Muscle of leg (tissue), 11 donors: ENCODE data around the gene CDH4. TPM values are rescaled to one million over a fixed set of nuclear protein-coding genes. Genes with fewer than 3 reads are reported as not detected.

ENCODE experiments used
- DNase-seq: peaks from one replicate; pipeline ENCODE4 v3.0.0; 2013
- H3K27ac ChIP-seq: one replicate; pipeline ENCODE4 v1.5.1; 2013; ENCODE audit warnings: mild to moderate bottlenecking, low read length, control low read depth
- H3K27me3 ChIP-seq: one replicate; pipeline ENCODE4 v1.6.1; 2013; ENCODE audit warnings: low read length; ENCODE audit not compliant: control insufficient read depth, insufficient read depth
- H3K36me3 ChIP-seq: one replicate; pipeline ENCODE4 v1.6.1; 2013; ENCODE audit warnings: low read length; ENCODE audit not compliant: control insufficient read depth, insufficient read depth
- H3K4me1 ChIP-seq: one replicate; pipeline ENCODE4 v1.6.1; 2013; ENCODE audit warnings: low read length; ENCODE audit not compliant: control insufficient read depth, insufficient read depth
- H3K4me3 ChIP-seq: one replicate; pipeline ENCODE4 v1.5.1; 2013; ENCODE audit warnings: low read length, control low read depth
- H3K9me3 ChIP-seq: replicated peaks from 2 replicates; pipeline ENCODE4 v1.6.1; 2013; ENCODE audit warnings: low read depth, low read length; ENCODE audit not compliant: control insufficient read depth
- WGBS: methylation state at CpG from one replicate; pipeline ENCODE4 v1.1.5; 2013; ENCODE audit warnings: missing lambda C conversion rate; ENCODE audit not compliant: insufficient coverage; 5-methylcytosine and 5-hydroxymethylcytosine counted together
- polyA plus RNA-seq, 8 donors: library from polyadenylated mRNA; unstranded; fragments of 120-200 nt; gene quantifications; one replicate each; pipeline versions ENCODE4 v1.2.1 to v1.2.3, GENCODE V29; 2013; ENCODE audit warnings: inconsistent platforms in 1 of 8, low replicate concordance in 1 of 8; ENCODE audit not compliant: insufficient read length in 8 of 8, insufficient read depth in 1 of 8
- total RNA-seq: library from RNA; stranded (reverse); fragments of 120-200 nt; gene quantifications from one replicate; pipeline ENCODE4 v1.2.4, GENCODE V29; 2013

The CDH4 gene
- total and polyA plus RNA-seq, 9 donors: 0.66 to 1.4 (median 1.2) TPM

DNA sequence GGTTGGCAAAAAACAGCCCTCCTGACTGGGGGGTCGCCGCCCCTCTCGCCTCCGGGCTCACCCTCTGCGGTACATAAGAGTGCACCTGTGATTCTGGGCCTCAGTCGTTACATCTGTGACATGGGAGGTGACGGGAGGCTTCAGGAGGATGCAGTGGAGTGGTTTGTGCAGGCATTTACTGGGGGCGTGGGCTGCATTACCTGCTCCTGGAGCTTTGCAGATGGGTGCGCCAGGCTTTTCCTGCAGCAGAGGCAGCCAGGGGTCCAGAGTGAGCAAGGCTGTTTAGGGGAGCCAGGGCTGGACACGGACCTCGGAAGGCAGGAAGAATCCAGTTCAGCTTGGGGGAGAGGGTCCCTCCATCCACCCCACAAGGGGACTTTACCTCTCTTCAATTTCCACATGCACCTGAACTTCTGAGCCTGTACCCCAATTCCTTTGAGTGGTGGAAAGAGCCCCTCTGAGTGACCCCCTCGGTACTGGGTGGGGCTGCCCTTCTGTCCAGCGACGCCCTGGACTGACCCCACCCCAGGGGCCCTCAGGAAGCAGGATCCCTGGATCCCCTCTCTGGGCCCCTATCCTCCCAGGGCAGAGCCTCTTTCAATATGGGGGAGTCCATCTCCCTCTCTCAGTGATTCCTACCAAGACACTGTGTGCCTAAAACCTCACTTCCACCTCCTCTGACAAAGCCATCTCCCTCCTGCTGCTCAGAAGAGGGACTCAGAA, 679.6 kb downstream of the CDH4 start:
- no peak for DNase-seq
- Histone ChIP-seq H3K9me3 (no peaks in the 10 kb centered on the region), H3K27me3 (no peaks in the 10 kb centered on the region), H3K36me3 (no peaks in the 10 kb centered on the region), H3K4me3 (no peak overlapping the region), H3K4me1 (no peaks in the 10 kb centered on the region), H3K27ac (no peak overlapping the region)
- WGBS: 86% methylated on average over 12 of the region's 14 CpGs

DNA sequence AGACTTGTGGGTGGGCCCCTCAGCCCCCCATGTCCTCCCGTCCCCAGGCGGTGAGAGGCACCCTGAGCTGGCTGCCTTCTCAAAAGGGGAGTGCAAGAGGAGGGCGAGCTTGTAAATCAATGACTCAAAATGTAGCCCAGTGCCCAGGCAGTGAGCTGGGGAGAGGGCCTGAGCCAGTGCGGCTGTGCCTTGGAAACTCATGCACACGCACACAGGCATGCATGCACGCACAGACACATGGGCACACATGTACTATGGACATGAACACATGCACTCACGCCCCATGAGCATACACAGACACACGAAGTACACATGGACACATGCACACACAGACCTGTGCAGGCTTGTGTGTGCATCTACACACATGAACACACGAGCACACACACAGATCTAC, 680.1 kb downstream of the CDH4 start:
- DNase-seq: no peak
- Histone ChIP-seq H3K27ac (no peak overlapping the region), H3K4me1 (no peaks in the 10 kb centered on the region), H3K4me3 (no peak overlapping the region), H3K9me3 (no peaks in the 10 kb centered on the region), H3K27me3 (no peaks in the 10 kb centered on the region), H3K36me3 (no peaks in the 10 kb centered on the region)
- WGBS: 81% methylated on average over 9 of the region's 9 CpGs

DNA sequence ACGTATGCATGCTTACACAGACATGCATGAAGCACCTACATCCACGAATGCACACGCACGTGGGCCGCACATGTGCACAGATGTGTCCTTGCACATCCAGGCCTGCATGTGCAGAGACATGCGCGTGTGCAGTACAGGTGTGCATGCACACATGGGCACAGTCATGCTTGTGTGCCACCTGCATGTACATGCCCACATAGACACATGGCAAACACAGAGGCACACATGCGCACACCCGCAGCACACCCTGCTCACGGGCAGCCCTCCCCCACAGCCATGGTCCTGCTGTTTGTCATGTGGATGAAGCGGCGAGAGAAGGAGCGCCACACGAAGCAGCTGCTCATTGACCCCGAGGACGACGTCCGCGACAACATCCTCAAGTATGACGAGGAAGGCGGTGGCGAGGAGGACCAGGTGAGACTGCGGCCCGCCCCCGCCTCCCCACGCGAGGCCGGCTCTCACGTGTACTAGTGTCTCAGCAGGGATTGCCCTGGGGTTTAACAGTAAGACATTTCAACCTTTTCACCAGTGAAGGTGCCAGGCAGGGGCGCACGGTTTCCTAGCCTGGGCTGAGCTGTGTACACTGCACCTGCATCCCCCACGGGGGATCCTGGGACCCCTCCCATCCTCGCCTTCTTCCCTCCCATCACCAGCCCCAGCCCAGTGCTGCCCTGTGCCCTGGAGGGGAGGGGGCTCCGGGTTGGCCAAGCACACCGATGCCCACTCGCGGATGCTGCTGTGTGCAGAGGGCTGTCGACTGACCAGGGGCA, 680.8 kb downstream of the CDH4 start:
- Histone ChIP-seq H3K36me3 (no peaks in the 10 kb centered on the region), H3K9me3 (no peaks in the 10 kb centered on the region), H3K4me3 (no peak overlapping the region), H3K27me3 (no peaks in the 10 kb centered on the region), H3K27ac (no peak overlapping the region), H3K4me1 (no peaks in the 10 kb centered on the region)
- 85% methylated on average over 30 of the region's 38 CpGs for WGBS
- no peak for DNase-seq

DNA sequence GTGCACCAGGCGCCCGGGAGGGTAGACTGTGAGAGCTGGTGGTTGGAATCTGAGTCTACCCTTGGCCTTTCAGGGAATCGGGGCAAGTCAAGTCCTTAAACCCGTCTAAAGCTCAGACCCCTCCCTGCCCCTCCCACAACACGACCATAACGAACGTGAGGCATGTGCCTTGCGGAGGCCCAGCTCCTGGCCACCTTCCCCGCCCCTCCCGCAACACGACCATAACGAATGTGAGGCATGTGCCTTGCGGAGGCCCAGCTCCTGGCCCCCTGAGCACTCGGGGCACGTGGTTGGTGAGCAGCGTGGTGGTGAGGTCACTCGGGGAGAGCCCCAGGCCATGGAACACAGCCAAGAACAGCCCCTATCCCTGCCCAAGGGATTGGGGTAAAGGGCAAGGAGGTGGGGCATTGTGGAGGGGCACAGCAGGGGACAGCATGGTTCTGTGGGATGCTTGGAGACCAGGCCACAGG, 681.5 kb downstream of the CDH4 start:
- Histone ChIP-seq H3K4me1 (no peaks in the 10 kb centered on the region), H3K9me3 (no peaks in the 10 kb centered on the region), H3K4me3 (no peak overlapping the region), H3K27me3 (no peaks in the 10 kb centered on the region), H3K36me3 (no peaks in the 10 kb centered on the region), H3K27ac (no peak overlapping the region)
- no peak for DNase-seq
- 44% methylated on average over 14 of the region's 17 CpGs for WGBS

DNA sequence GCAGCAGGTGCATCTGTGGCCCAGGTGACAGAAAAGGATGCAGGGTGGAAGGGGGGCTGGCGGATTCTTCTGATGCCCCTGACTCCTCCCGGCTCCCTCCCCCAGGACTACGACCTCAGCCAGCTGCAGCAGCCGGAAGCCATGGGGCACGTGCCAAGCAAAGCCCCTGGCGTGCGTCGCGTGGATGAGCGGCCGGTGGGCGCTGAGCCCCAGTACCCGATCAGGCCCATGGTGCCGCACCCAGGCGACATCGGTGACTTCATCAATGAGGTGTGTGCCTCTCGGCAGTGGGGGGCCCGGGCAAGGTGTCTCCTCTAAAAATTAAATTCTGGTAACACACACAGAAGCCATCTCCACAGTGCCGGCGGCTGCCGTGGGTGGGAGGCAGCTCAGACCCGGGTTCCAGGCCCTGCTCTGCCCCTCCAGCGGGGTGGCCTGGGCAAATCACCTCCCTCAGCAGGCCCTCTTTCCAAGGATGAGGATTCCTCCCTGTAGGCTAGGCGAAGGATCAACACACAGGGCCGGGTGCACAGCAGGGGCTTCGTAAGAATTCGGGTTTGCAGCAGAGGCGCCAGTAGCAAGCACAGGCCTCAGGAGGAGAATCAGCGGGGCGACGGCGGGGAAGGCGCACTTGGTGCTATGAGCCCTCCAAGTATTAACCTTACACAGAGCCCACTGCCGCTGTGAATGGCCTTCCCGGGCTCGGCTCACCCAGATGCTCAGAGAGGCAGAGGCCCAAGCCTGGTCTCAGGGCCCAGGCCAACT, 682.1 kb downstream of the CDH4 start:
- H3K36me3 ChIP-seq: no peaks in the 10 kb centered on the region
- no peak overlapping the region for H3K27ac ChIP-seq
- no peak for DNase-seq
- H3K27me3 ChIP-seq: no peaks in the 10 kb centered on the region
- H3K4me1 ChIP-seq: no peaks in the 10 kb centered on the region
- no peaks in the 10 kb centered on the region for H3K9me3 ChIP-seq
- H3K4me3 ChIP-seq: no peak overlapping the region
- 64% methylated on average over 33 of the region's 36 CpGs for WGBS

DNA sequence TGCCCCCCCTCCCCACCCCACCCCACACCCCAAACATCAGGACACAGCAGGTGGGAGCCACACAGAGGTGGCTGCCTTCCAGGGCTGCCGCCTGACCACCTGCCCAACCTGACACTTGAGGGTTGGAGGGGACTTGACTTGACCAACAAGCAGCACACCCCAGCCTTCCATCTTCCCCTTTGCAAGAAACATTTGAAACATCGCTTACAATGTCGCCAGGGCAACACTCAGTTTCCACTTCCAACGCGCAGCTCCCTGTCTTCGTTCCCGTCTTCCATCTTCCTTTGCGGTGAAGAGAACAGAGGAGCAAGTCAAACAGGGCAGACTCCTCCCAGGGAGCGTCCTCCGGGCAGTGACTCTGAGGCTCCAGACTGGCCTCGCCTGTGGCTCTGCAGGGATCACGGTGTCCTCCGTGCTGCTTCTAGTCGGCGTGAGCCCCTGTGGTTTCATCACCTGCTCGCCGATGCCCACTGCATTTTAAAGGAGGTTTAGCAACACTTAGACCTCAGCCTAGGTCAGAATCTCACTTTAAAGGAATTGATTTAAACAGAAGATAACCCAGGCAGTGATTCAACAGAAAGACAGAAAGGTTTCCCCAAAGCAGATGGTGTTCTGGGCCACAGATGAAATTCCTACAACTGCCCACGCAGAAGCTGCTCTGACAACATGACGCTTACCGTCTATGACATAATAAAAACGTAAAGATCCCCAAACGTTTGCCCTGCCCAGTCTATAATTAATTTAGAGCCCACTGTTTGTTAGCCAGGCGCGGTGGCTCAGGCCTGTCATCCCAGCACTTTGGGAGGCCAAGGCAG, 682.9 kb downstream of the CDH4 start:
- WGBS: 47% methylated on average over 19 of the region's 24 CpGs
- no peaks in the 10 kb centered on the region for H3K36me3 ChIP-seq
- no peak for DNase-seq
- H3K9me3 ChIP-seq: no peaks in the 10 kb centered on the region
- no peak overlapping the region for H3K27ac ChIP-seq
- H3K4me1 ChIP-seq: no peaks in the 10 kb centered on the region
- no peaks in the 10 kb centered on the region for H3K27me3 ChIP-seq
- H3K4me3 ChIP-seq: no peak overlapping the region

DNA sequence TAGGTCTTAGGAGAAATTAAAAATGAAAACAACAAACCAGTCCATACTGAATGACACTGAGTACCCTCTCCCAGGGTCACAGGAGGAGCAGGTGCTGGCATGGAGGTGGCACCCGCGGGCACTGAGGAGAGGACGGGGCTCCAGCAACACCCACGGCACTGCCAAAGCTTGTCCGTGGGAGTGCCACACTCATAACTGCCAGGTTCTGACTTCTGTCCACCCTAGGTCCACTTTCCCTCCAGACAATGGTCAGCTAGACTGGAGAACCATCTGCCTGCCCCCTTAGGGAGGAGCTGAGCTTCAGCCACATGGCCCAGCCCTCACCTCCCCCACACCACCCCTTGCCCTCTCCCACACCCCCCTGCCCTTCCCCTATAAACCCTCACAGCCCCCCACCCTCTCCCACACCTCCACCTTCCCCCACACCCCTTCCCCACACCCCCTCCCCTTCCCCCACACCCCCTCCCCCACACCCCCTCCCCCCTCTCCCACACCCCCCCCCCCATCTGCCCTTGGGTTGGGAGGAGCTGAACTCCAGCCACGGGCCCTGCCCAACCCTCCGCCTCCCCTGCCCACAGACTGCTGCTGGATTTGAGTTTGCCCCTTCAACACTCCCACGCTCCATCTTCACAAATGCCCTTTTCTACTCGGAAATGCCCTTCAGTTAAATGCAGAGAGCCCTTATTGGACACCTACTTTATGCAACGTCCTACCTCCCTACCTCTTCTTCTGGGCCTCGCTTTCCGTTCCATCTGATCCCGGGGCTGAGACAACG, 684.1 kb downstream of the CDH4 start:
- no peaks in the 10 kb centered on the region for H3K9me3 ChIP-seq
- WGBS: 79% methylated on average over 13 of the region's 14 CpGs
- no peak for DNase-seq
- no peak overlapping the region for H3K4me3 ChIP-seq
- H3K36me3 ChIP-seq: no peaks in the 10 kb centered on the region
- H3K27ac ChIP-seq: no peak overlapping the region
- H3K4me1 ChIP-seq: no peaks in the 10 kb centered on the region
- H3K27me3 ChIP-seq: no peaks in the 10 kb centered on the region

DNA sequence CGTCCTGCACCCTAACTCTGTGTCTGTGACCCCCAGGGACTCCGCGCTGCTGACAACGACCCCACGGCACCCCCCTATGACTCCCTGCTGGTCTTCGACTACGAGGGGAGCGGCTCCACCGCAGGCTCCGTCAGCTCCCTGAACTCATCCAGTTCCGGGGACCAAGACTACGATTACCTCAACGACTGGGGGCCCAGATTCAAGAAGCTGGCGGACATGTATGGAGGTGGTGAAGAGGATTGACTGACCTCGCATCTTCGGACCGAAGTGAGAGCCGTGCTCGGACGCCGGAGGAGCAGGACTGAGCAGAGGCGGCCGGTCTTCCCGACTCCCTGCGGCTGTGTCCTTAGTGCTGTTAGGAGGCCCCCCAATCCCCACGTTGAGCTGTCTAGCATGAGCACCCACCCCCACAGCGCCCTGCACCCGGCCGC, 684.7 kb downstream of the CDH4 start:
- Histone ChIP-seq H3K27ac (no peak overlapping the region), H3K4me3 (no peak overlapping the region), H3K36me3 (no peaks in the 10 kb centered on the region), H3K9me3 (no peaks in the 10 kb centered on the region), H3K27me3 (no peaks in the 10 kb centered on the region), H3K4me1 (no peaks in the 10 kb centered on the region)
- 80% methylated on average over 25 of the region's 29 CpGs for WGBS
- no peak for DNase-seq
